WTC11 (cell line): ENCODE results near the gene CCL4. TPM values are rescaled to one million over a fixed set of nuclear protein-coding genes. Genes with fewer than 3 reads are reported as not detected.

ENCODE experiments used
- ATAC-seq: fragments of 200-7000 bp; cut with Tn5 transposase; 2 replicates; pipeline ENCODE4 v1.10.0; 2021; ENCODE audit warnings: mild to moderate bottlenecking, moderate library complexity
- CTCF ChIA-PET: fragments of 300-600 bp; sonication (Branson Sonifier 250); formaldehyde crosslinking; loops from one replicate; lab custom pipeline; 2021; ENCODE audit warnings: antibody characterized with exemption; lab: Charles Lee
- POLR2A ChIA-PET: fragments of 350-600 bp; sonication (Branson Sonifier 250); formaldehyde crosslinking; loops from one replicate; lab custom pipeline; 2021; ENCODE audit warnings: antibody characterized with exemption; lab: Charles Lee
- DNase-seq: peaks from one replicate; pipeline ENCODE4 v3.0.0; 2021; ENCODE audit warnings: low spot score
- H3K27ac Mint-ChIP-seq: 2 replicates; pipeline ENCODE4 v1.8.0; 2021; ENCODE audit warnings: mixed read lengths
- H3K27me3 Mint-ChIP-seq: 2 replicates; pipeline ENCODE4 v1.8.0; 2021; ENCODE audit warnings: low read depth, mild to moderate bottlenecking, moderate library complexity, mixed read lengths
- H3K36me3 Mint-ChIP-seq: 2 replicates; pipeline ENCODE4 v1.8.0; 2021; ENCODE audit warnings: mixed read lengths
- H3K4me1 Mint-ChIP-seq: 2 replicates; pipeline ENCODE4 v1.8.0; 2022; ENCODE audit warnings: mixed read lengths
- H3K4me3 Mint-ChIP-seq: 2 replicates; pipeline ENCODE4 v1.8.0; 2021; ENCODE audit warnings: mild to moderate bottlenecking, moderate library complexity, mixed read lengths
- H3K9me3 Mint-ChIP-seq: 2 replicates; pipeline ENCODE4 v1.8.0; 2021; ENCODE audit warnings: mixed read lengths
- AR ChIP-seq: fragments of 250-450 bp; sonication (Bioruptor Pico); IDR thresholded peaks from 2 replicates; pipeline ENCODE4 v1.9.0; 2021; ENCODE audit warnings: mild to moderate bottlenecking
- E2F5 ChIP-seq: sonication (generic); formaldehyde crosslinking; IDR thresholded peaks from 2 replicates; pipeline ENCODE4 v1.8.1; 2022; ENCODE audit warnings: mild to moderate bottlenecking, moderate library complexity, missing genetic modification reagents
- EMX1 ChIP-seq: fragments of 250-450 bp; sonication (Bioruptor Pico); IDR thresholded peaks from 2 replicates; pipeline ENCODE4 v1.8.0; 2021; ENCODE audit warnings: mild to moderate bottlenecking
- NFATC4 ChIP-seq: fragments of 250-450 bp; sonication (Bioruptor Pico); IDR thresholded peaks from 2 replicates; pipeline ENCODE4 v1.9.0; 2021; ENCODE audit warnings: mild to moderate bottlenecking
- NFE2L1 ChIP-seq: sonication (generic); formaldehyde crosslinking; IDR thresholded peaks from 2 replicates; pipeline ENCODE4 v1.8.1; 2023; ENCODE audit warnings: missing genetic modification reagents
- NFYB ChIP-seq: sonication (generic); formaldehyde crosslinking; conservative IDR thresholded peaks from 2 replicates; pipeline ENCODE4 v1.8.0; 2022; ENCODE audit warnings: low read depth, missing genetic modification reagents
- NR3C1 ChIP-seq: sonication (generic); formaldehyde crosslinking; conservative IDR thresholded peaks from 2 replicates; pipeline ENCODE4 v1.8.1; 2023; ENCODE audit warnings: low read depth, mild to moderate bottlenecking, missing genetic modification reagents
- PRRX2 ChIP-seq: fragments of 250-450 bp; sonication (Bioruptor Pico); IDR thresholded peaks from 2 replicates; pipeline ENCODE4 v1.8.0; 2021; ENCODE audit warnings: mild to moderate bottlenecking
- RELA ChIP-seq: sonication (generic); formaldehyde crosslinking; IDR thresholded peaks from 2 replicates; pipeline ENCODE4 v1.8.1; 2022; ENCODE audit warnings: missing genetic modification reagents, mild to moderate bottlenecking, borderline replicate concordance
- SMAD4 ChIP-seq: sonication (generic); formaldehyde crosslinking; IDR thresholded peaks from 2 replicates; pipeline ENCODE4 v1.8.0; 2022; ENCODE audit warnings: mild to moderate bottlenecking, missing genetic modification reagents
- STAT6 ChIP-seq: sonication (generic); formaldehyde crosslinking; conservative IDR thresholded peaks from 2 replicates; pipeline ENCODE4 v1.8.1; 2023; ENCODE audit warnings: mild to moderate bottlenecking, low read depth, missing genetic modification reagents, moderate library complexity
- USF1 ChIP-seq: sonication (generic); formaldehyde crosslinking; IDR thresholded peaks from 2 replicates; pipeline ENCODE4 v1.8.0; 2022; ENCODE audit warnings: mild to moderate bottlenecking, missing genetic modification reagents
- ZBTB21 ChIP-seq: sonication (generic); formaldehyde crosslinking; IDR thresholded peaks from 2 replicates; pipeline ENCODE4 v1.8.1; 2023; ENCODE audit warnings: mild to moderate bottlenecking, missing genetic modification reagents, borderline replicate concordance
- ZNF416 ChIP-seq: fragments of 250-450 bp; sonication (Bioruptor Pico); IDR thresholded peaks from 2 replicates; pipeline ENCODE4 v1.9.0; 2021; ENCODE audit warnings: mild to moderate bottlenecking, inconsistent platforms
- ZNF512 ChIP-seq: sonication (generic); formaldehyde crosslinking; IDR thresholded peaks from 2 replicates; pipeline ENCODE4 v1.8.1; 2022; ENCODE audit warnings: missing genetic modification reagents, borderline replicate concordance
- total RNA-seq: library from RNA; stranded (reverse); gene quantifications from 3 replicates; pipeline ENCODE4 v1.2.3, GENCODE V29; 2021
- TF ChIP-seq, protein P1 (sequence below): fragments of 250-450 bp; sonication (Bioruptor Pico); IDR thresholded peaks from 2 replicates; pipeline ENCODE4 v2.1.2; 2022; ENCODE audit warnings: mild to moderate bottlenecking, moderate library complexity
- TF ChIP-seq, protein P2 (sequence below): sonication (generic); formaldehyde crosslinking; IDR thresholded peaks from 2 replicates; pipeline ENCODE4 v1.8.0; 2023; ENCODE audit warnings: missing genetic modification reagents

Gene CCL4
- total RNA-seq, 1 experiment from 2014 or later = 0.48 TPM

DNA sequence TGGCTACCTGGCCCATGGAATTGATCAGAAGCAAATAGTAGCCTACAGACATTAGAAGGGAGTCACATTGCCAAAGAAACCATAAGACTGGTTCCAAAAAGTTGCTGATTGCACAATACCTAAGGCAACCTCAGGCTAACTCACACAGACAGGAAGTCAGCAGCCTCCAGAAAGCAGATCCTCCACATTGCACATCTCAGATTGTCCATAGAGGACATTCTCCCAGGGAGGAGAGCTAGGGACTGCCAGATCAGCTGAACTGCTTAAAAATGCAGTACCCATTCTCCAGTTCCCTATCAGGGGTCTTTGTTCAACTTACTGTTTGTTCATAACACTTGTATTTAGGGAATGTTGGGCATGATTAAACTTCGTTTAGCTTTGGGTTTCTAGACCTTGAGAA, 17.9 kb upstream of the CCL4 start:
- ATAC-seq = no peak
- Mint-ChIP-seq H3K27ac (0 out of 2 replicates have a peak overlapping the region, but pooled peaks have one; percentile 21), H3K36me3 (no peaks in the 10 kb centered on the region), H3K4me3 (no peak overlapping the region), H3K27me3 (no peaks in the 10 kb centered on the region; the same call in 1 of the 2 replicates), H3K9me3 (no peaks in the 10 kb centered on the region), H3K4me1 (peaks cover 28% of the 10 kb centered on the region)
- POLR2A ChIA-PET = no interaction called here
- no peak for DNase-seq
- CTCF ChIA-PET = interaction anchor here (1.5 to 2.2 kb wide), 2 partner anchors 13 to 117 kb away, joined by 7 to 15 read pairs; no protein-coding TSS in a partner anchor
- TF ChIP-seq ZBTB21 = no peak
- TF ChIP-seq EMX1 (CRISPR knock-in tag) = no peak
- TF ChIP-seq STAT6 (CRISPR knock-in tag) = no peak
- TF ChIP-seq, protein P1, sequence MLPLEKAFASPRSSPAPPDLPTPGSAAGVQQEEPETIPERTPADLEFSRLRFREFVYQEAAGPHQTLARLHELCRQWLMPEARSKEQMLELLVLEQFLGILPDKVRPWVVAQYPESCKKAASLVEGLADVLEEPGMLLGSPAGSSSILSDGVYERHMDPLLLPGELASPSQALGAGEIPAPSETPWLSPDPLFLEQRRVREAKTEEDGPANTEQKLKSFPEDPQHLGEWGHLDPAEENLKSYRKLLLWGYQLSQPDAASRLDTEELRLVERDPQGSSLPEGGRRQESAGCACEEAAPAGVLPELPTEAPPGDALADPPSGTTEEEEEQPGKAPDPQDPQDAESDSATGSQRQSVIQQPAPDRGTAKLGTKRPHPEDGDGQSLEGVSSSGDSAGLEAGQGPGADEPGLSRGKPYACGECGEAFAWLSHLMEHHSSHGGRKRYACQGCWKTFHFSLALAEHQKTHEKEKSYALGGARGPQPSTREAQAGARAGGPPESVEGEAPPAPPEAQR (CRISPR knock-in tag) = no peak

GRCh38 chr17:36086791-36087190, 16.8 kb upstream of the CCL4 start:
- ChIA-PET CTCF (interaction anchor here (1.2 to 1.5 kb wide), 3 partner anchors 14 to 118 kb away, joined by 3 to 7 read pairs (median 4); no protein-coding TSS in a partner anchor), POLR2A (interaction anchor here (1.2 kb wide), 1 partner anchor 14 kb away, joined by 3 read pairs; no protein-coding TSS in a partner anchor)
- Mint-ChIP-seq H3K9me3 (no peaks in the 10 kb centered on the region), H3K4me1 (peaks cover 28% of the 10 kb centered on the region), H3K4me3 (no peak overlapping the region), H3K27me3 (no peaks in the 10 kb centered on the region; the same call in 1 of the 2 replicates), H3K36me3 (no peaks in the 10 kb centered on the region), H3K27ac (no peak overlapping the region)
- DNase-seq = no peak
- no peak for ATAC-seq
- TF ChIP-seq NFATC4 (no peak), SMAD4 (CRISPR knock-in tag) (no peak), AR (no peak), NFE2L1 (CRISPR knock-in tag) (no peak), NR3C1 (CRISPR knock-in tag) (no peak), RELA (CRISPR knock-in tag) (no peak), ZNF416 (CRISPR knock-in tag) (no peak), E2F5 (CRISPR knock-in tag) (no peak), PRRX2 (CRISPR knock-in tag) (no peak), ZNF512 (CRISPR knock-in tag) (no peak), NFYB (CRISPR knock-in tag) (no peak), USF1 (CRISPR knock-in tag) (no peak)
- TF ChIP-seq, protein P1 (CRISPR knock-in tag) = no peak
- TF ChIP-seq, protein P2, sequence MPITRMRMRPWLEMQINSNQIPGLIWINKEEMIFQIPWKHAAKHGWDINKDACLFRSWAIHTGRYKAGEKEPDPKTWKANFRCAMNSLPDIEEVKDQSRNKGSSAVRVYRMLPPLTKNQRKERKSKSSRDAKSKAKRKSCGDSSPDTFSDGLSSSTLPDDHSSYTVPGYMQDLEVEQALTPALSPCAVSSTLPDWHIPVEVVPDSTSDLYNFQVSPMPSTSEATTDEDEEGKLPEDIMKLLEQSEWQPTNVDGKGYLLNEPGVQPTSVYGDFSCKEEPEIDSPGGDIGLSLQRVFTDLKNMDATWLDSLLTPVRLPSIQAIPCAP = no peak
